ENCODE data around the gene OR4K13.

- TF ChIP-seq, protein P1, sequence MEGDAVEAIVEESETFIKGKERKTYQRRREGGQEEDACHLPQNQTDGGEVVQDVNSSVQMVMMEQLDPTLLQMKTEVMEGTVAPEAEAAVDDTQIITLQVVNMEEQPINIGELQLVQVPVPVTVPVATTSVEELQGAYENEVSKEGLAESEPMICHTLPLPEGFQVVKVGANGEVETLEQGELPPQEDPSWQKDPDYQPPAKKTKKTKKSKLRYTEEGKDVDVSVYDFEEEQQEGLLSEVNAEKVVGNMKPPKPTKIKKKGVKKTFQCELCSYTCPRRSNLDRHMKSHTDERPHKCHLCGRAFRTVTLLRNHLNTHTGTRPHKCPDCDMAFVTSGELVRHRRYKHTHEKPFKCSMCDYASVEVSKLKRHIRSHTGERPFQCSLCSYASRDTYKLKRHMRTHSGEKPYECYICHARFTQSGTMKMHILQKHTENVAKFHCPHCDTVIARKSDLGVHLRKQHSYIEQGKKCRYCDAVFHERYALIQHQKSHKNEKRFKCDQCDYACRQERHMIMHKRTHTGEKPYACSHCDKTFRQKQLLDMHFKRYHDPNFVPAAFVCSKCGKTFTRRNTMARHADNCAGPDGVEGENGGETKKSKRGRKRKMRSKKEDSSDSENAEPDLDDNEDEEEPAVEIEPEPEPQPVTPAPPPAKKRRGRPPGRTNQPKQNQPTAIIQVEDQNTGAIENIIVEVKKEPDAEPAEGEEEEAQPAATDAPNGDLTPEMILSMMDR (IDR thresholded peaks at IDR 0.05) = no peak
- no peak for TF ChIP-seq EZH2 (IDR thresholded peaks at IDR 0.05)
Measured at GRCh38 chr14:19993438-19993837, 42.4 kb downstream of the OR4K13 start.

All from neural progenitor cell (in vitro differentiated cells).